Measurements from ENCODE around the gene A2M. TPM values are rescaled to one million over a fixed set of nuclear protein-coding genes. Genes with fewer than 3 reads are reported as not detected.

A2M gene
- total RNA-seq, 1 donor from 2014 or later: 44.5 TPM

GRCh38 chr12:9033265-9033887 is 82.3 kb downstream of the A2M start:
- DNase-seq: no peak

DNA sequence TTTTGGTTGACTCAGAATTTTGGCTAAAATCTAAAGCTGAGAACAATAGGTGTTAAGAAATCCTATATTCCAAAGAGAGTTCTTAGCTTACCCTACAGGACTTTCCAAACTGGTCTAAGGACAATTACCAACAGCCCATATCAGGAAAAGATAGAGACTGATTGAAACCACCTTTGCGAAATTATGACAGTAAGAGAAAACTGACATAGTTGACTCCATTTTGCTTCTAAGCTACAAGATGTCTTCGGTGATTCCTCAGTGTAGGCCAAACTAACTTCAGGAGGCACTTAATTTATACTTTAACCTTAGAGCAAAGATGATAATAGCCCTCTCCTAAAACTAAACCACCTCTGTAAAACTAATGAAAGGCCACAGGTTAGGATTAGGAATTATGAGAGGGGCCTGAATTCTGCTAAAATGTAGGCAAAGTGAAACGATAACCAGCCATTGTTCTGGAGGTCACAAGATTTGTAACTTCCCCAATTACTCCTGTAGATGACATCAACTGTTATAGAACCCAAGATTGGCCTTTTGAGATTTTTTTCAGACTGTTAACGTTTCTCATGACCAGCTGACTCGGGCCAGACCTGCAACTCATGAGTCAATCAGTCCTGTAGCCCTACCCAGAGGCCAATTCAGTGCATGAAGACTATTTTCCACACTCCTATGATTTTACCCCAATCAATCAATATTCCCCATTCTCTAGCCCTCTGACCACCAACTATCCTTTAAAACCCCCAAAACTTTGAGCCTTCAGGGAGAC is 83.3 kb downstream of the A2M start:
- no peak for DNase-seq

- no peak for DNase-seq
These were observed 84.9 kb downstream of the A2M start for GRCh38 chr12:9030776-9031175.

GRCh38 chr12:9027161-9028059 is 88.3 kb downstream of the A2M start:
- no peak for DNase-seq

DNA sequence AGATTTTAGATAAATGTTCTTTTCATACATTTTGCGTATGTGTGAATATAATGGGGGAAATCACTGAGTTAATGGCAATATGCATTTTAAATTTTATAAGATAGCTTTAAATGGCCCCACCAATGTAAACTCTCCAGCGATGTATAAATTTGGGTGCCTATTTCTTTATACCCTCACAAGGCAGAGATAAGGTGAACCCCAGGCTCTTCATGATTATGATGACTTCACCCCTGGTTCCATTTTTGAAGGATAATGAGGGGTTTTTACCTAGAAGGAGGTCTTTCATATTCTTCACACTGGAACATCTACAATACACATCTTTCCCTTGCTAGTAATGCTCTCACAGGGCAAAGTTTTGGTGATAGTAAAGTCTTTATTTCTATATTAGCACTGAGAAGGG is 91.2 kb downstream of the A2M start:
- no peak for DNase-seq

- no peak for DNase-seq
These were observed 93.1 kb downstream of the A2M start for GRCh38 chr12:9022592-9022991.

Other genes with a start within 250 kb of the A2M start
- 28.7 TPM for gene PHC1, start 201.4 kb downstream of the A2M start, total RNA-seq
- 81.9 TPM for gene M6PR, start 166.3 kb downstream of the A2M start, total RNA-seq
- gene KLRG1, start 126.4 kb downstream of the A2M start, total RNA-seq: 7.8 TPM
- not detected for gene PZP, start 92.5 kb upstream of the A2M start, total RNA-seq

All from occipital lobe (tissue), 2 donors.